Muscle of leg (tissue), 11 donors: Measurements from ENCODE around the gene SIGLEC10. TPM values are rescaled to one million over a fixed set of nuclear protein-coding genes. Genes with fewer than 3 reads are reported as not detected.
A peak's percentile ranks its signal among the peaks of the same experiment; 100 is the strongest.
"Not testable (repeated sequence)": the region's sequence is repeated elsewhere in the genome, so short reads cannot be mapped to it uniquely, and the experiment has no call there.

ENCODE experiments used
- DNase-seq: peaks from one replicate; pipeline ENCODE4 v3.0.0; 2013
- H3K27ac ChIP-seq: one replicate; pipeline ENCODE4 v1.5.1; 2013; ENCODE audit warnings: mild to moderate bottlenecking, low read length, control low read depth
- H3K27me3 ChIP-seq: one replicate; pipeline ENCODE4 v1.6.1; 2013; ENCODE audit warnings: low read length; ENCODE audit not compliant: control insufficient read depth, insufficient read depth
- H3K36me3 ChIP-seq: one replicate; pipeline ENCODE4 v1.6.1; 2013; ENCODE audit warnings: low read length; ENCODE audit not compliant: control insufficient read depth, insufficient read depth
- H3K4me1 ChIP-seq: one replicate; pipeline ENCODE4 v1.6.1; 2013; ENCODE audit warnings: low read length; ENCODE audit not compliant: control insufficient read depth, insufficient read depth
- H3K4me3 ChIP-seq: one replicate; pipeline ENCODE4 v1.5.1; 2013; ENCODE audit warnings: low read length, control low read depth
- H3K9me3 ChIP-seq: replicated peaks from 2 replicates; pipeline ENCODE4 v1.6.1; 2013; ENCODE audit warnings: low read depth, low read length; ENCODE audit not compliant: control insufficient read depth
- WGBS: methylation state at CpG from one replicate; pipeline ENCODE4 v1.1.5; 2013; ENCODE audit warnings: missing lambda C conversion rate; ENCODE audit not compliant: insufficient coverage; 5-methylcytosine and 5-hydroxymethylcytosine counted together
- polyA plus RNA-seq, 8 donors: library from polyadenylated mRNA; unstranded; fragments of 120-200 nt; gene quantifications; one replicate each; pipeline versions ENCODE4 v1.2.1 to v1.2.3, GENCODE V29; 2013; ENCODE audit warnings: inconsistent platforms in 1 of 8, low replicate concordance in 1 of 8; ENCODE audit not compliant: insufficient read length in 8 of 8, insufficient read depth in 1 of 8
- total RNA-seq: library from RNA; stranded (reverse); fragments of 120-200 nt; gene quantifications from one replicate; pipeline ENCODE4 v1.2.4, GENCODE V29; 2013

Gene SIGLEC10
- total and polyA plus RNA-seq, 9 donors, result 0.22 to 1.6 (median 1.1) TPM

DNA sequence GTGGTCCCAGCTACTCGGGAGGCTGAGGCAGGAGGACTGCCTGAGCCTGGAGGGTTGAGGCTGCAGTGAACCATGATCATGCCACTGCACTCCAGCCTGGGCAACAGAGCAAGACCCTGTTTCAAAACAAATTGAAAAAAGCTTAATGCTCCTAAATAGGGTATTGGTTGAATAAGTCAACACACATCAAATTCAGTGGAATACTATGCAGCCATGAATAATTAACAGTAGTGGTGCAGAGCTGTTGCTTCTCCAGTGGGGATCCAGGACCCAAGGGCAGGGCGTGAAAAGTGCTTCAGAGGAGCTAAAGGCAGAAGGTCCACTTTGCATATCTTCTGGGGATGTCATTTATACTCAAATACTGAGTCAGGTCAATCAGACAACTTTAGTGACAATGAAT, 22.6 kb upstream of the SIGLEC10 start:
- no peaks in the 10 kb centered on the region for H3K4me1 ChIP-seq
- H3K27ac ChIP-seq, result no peak overlapping the region
- H3K27me3 ChIP-seq, result peaks cover 4% of the 10 kb centered on the region
- WGBS, result 75% methylated on average over 1 of the region's 2 CpGs
- no peak overlapping the region for H3K4me3 ChIP-seq
- no peak for DNase-seq
- H3K36me3 ChIP-seq, result no peaks in the 10 kb centered on the region
- no peaks in the 10 kb centered on the region for H3K9me3 ChIP-seq

DNA sequence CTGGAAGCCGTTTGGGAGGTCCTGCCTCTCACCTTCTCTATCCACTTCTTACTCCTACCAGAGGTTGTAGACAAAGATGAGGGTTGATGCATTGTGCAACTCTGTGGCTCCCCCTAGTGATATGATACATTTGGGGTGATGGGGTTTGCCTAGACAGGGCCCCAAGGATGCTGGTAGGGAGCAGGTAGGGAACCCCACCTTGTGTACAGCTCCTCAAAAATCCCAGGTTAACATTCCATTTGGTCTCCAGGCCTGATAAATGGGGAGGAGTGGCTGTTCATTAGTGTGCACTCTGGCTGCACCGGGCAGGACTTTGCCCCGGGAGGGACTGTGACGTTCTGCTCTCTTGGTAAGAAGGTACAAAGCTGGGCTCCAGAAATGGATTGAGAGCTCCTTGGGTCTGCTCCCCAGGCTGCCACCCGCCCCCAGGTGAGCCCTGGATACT, 21.6 kb upstream of the SIGLEC10 start:
- WGBS, result 65% methylated on average over 4 of the region's 5 CpGs
- H3K27me3 ChIP-seq, result peaks cover 4% of the 10 kb centered on the region
- H3K4me1 ChIP-seq, result no peaks in the 10 kb centered on the region
- H3K9me3 ChIP-seq, result no peaks in the 10 kb centered on the region
- H3K27ac ChIP-seq, result no peak overlapping the region
- H3K4me3 ChIP-seq, result no peak overlapping the region
- no peak for DNase-seq
- H3K36me3 ChIP-seq, result no peaks in the 10 kb centered on the region

- H3K9me3 ChIP-seq, result no peaks in the 10 kb centered on the region
- no CpG with 5 or more reads among the region's 1 CpG for WGBS
- no peaks in the 10 kb centered on the region for H3K27me3 ChIP-seq
- no peak overlapping the region for H3K4me3 ChIP-seq
- no peaks in the 10 kb centered on the region for H3K4me1 ChIP-seq
- H3K36me3 ChIP-seq, result no peaks in the 10 kb centered on the region
- DNase-seq, result peak; percentile 40
- H3K27ac ChIP-seq, result no peak overlapping the region
Observed at GRCh38 chr19:51434456-51434855, 17.0 kb upstream of the SIGLEC10 start.

DNA sequence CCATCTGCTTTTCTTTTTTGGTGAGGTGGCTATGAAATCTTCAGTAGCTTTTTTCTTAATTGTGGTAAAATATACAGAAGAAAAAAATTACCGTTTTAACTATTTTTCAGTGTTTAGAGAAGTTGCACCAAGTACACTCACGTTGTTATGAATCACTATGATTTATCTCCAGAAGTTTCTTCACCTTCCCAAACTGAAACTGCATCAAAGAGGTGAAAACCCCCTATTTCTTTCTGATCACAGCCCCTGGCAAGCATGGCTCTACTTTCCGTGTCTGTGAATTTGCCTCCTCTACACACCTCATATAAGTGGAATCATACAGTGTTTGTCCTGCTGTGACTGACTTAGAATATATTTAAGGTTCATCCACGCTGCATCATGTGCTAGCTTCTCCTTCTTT, 15.6 kb upstream of the SIGLEC10 start:
- Histone ChIP-seq H3K9me3 (no peaks in the 10 kb centered on the region), H3K27ac (no peak overlapping the region), H3K36me3 (no peaks in the 10 kb centered on the region), H3K27me3 (no peaks in the 10 kb centered on the region), H3K4me3 (no peak overlapping the region), H3K4me1 (no peaks in the 10 kb centered on the region)
- no CpG with 5 or more reads among the region's 4 CpGs for WGBS
- no peak for DNase-seq

DNA sequence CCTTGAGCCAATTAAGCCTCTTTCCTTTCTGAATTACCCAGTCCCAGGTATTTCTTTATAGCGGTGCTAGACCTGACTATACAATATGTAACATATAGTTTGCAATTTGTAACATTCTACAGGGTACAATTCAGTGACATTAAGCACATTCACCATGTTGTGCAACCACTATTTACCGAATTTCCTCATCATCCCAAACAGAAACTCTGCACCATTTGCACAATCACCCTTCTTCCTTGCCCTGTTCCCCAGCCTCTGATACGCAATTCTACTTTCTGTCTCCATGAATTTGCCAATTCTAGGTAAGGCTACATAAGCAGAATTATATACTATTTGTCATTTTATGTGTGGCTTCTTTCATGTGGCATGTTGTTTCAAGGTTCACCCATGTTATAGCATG, 13.7 kb upstream of the SIGLEC10 start:
- H3K4me1 ChIP-seq, result no peaks in the 10 kb centered on the region
- no peak for DNase-seq
- no peaks in the 10 kb centered on the region for H3K36me3 ChIP-seq
- 80% methylated on average over 1 of the region's 3 CpGs for WGBS
- no peak overlapping the region for H3K4me3 ChIP-seq
- no peaks in the 10 kb centered on the region for H3K27me3 ChIP-seq
- H3K27ac ChIP-seq, result no peak overlapping the region
- H3K9me3 ChIP-seq, result no peaks in the 10 kb centered on the region

GRCh38 chr19:51430221-51430620, 12.8 kb upstream of the SIGLEC10 start:
- H3K27me3 ChIP-seq, result no peaks in the 10 kb centered on the region
- no peaks in the 10 kb centered on the region for H3K4me1 ChIP-seq
- H3K36me3 ChIP-seq, result no peaks in the 10 kb centered on the region
- no peak for DNase-seq
- H3K9me3 ChIP-seq, result no peaks in the 10 kb centered on the region
- 50% methylated on average over 3 of the region's 3 CpGs for WGBS
- H3K4me3 ChIP-seq, result no peak overlapping the region
- no peak overlapping the region for H3K27ac ChIP-seq

DNA sequence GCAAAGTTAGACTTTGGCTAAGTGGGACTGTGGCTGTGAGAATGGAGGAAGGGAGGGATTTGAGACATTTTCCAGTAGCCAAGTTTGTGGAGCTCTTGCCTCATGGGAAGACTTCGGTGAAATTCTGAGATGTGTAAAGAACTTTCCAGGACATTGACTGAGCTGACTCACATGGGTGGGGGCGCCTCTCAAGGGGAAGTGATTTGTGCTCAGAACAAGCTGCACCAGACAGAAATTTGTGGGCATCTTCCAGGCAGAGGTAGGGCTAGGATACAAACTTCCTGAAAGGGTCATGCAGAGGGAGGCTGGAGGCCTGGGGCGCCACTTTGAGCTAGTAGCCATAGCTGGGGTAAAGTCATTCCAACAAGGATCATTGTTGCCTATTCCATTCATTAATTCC, 9.8 kb upstream of the SIGLEC10 start:
- H3K27me3 ChIP-seq, result no peaks in the 10 kb centered on the region
- no peak overlapping the region for H3K27ac ChIP-seq
- no peak for DNase-seq
- H3K4me1 ChIP-seq, result no peaks in the 10 kb centered on the region
- no peaks in the 10 kb centered on the region for H3K36me3 ChIP-seq
- no peak overlapping the region for H3K4me3 ChIP-seq
- no peaks in the 10 kb centered on the region for H3K9me3 ChIP-seq
- 49% methylated on average over 2 of the region's 3 CpGs for WGBS

- Histone ChIP-seq H3K9me3 (no peaks in the 10 kb centered on the region), H3K4me3 (no peak overlapping the region), H3K27ac (no peak overlapping the region), H3K36me3 (no peaks in the 10 kb centered on the region), H3K4me1 (no peaks in the 10 kb centered on the region), H3K27me3 (peaks cover 3% of the 10 kb centered on the region)
- DNase-seq, result peak; percentile 66
- 7% methylated on average over 17 of the region's 19 CpGs for WGBS
Observed at GRCh38 chr19:51422053-51422448, 4.6 kb upstream of the SIGLEC10 start.

- DNase-seq, result no peak
- no peaks in the 10 kb centered on the region for H3K36me3 ChIP-seq
- H3K4me3 ChIP-seq, result no peak overlapping the region
- 12% methylated on average over 23 of the region's 39 CpGs for WGBS
- H3K27ac ChIP-seq, result no peak overlapping the region
- no peaks in the 10 kb centered on the region for H3K9me3 ChIP-seq
- no peaks in the 10 kb centered on the region for H3K4me1 ChIP-seq
- peaks cover 3% of the 10 kb centered on the region for H3K27me3 ChIP-seq
Observed at GRCh38 chr19:51421229-51422052, 4.0 kb upstream of the SIGLEC10 start.

GRCh38 chr19:51420511-51420910, 3.1 kb upstream of the SIGLEC10 start:
- not testable (repeated sequence) for H3K4me3 ChIP-seq, H3K4me1 ChIP-seq, H3K27ac ChIP-seq, DNase-seq, H3K36me3 ChIP-seq, H3K9me3 ChIP-seq, H3K27me3 ChIP-seq
- WGBS, result 93% methylated on average over 5 of the region's 11 CpGs
